Mesendoderm (in vitro differentiated cells): Measurements from ENCODE around the gene RNASE4.
"Not testable (repeated sequence)": the region's sequence is repeated elsewhere in the genome, so short reads cannot be mapped to it uniquely, and the experiment has no call there.

ENCODE experiments used
- DNase-seq: peaks from one replicate; pipeline ENCODE4 v3.0.0; 2013
- H2AK5ac ChIP-seq: 2 replicates; pipeline ENCODE4 v1.6.1; 2013; ENCODE audit warnings: low read length, inconsistent platforms
- H2BK120ac ChIP-seq: 2 replicates; pipeline ENCODE4 v1.6.1; 2013; ENCODE audit warnings: low read depth, mild to moderate bottlenecking, low read length, moderate library complexity, mixed read lengths
- H2BK15ac ChIP-seq: replicated peaks from 2 replicates; pipeline ENCODE4 v1.6.1; 2013; ENCODE audit warnings: low read depth, mild to moderate bottlenecking, moderate library complexity
- H2BK5ac ChIP-seq: 2 replicates; pipeline ENCODE4 v1.6.1; 2013; ENCODE audit warnings: low read length, inconsistent platforms
- H3K18ac ChIP-seq: 2 replicates; pipeline ENCODE4 v1.6.1; 2013; ENCODE audit warnings: mild to moderate bottlenecking, low read length, mixed read lengths
- H3K23ac ChIP-seq: one replicate; pipeline ENCODE4 v1.6.1; 2013; ENCODE audit warnings: low read length
- H3K27ac ChIP-seq: 2 replicates; pipeline ENCODE4 v1.5.1; 2013; ENCODE audit warnings: low read depth, mild to moderate bottlenecking, inconsistent platforms, low read length, moderate library complexity
- H3K27me3 ChIP-seq: 2 replicates; pipeline ENCODE4 v1.6.1; 2013; ENCODE audit warnings: low read length, control low read depth, mild to moderate bottlenecking, inconsistent platforms; ENCODE audit not compliant: insufficient read depth, poor library complexity
- H3K36me3 ChIP-seq: 2 replicates; pipeline ENCODE4 v1.6.1; 2013; ENCODE audit warnings: low read length, inconsistent platforms; ENCODE audit not compliant: control insufficient read depth, insufficient read depth
- H3K4ac ChIP-seq: one replicate; pipeline ENCODE4 v1.6.1; 2013; ENCODE audit warnings: low read depth, mild to moderate bottlenecking, low read length, moderate library complexity
- H3K4me1 ChIP-seq: 2 replicates; pipeline ENCODE4 v1.6.1; 2013; ENCODE audit warnings: low read depth, low read length, inconsistent platforms; ENCODE audit not compliant: control insufficient read depth
- H3K4me2 ChIP-seq: 2 replicates; pipeline ENCODE4 v1.6.1; 2013; ENCODE audit warnings: low read length
- H3K4me3 ChIP-seq: 2 replicates; pipeline ENCODE4 v1.5.1; 2013; ENCODE audit warnings: mild to moderate bottlenecking, low read length
- H3K56ac ChIP-seq: one replicate; pipeline ENCODE4 v1.6.1; 2013; ENCODE audit warnings: low read length
- H3K79me1 ChIP-seq: 2 replicates; pipeline ENCODE4 v1.6.1; 2013; ENCODE audit warnings: low read length, inconsistent platforms
- H3K79me2 ChIP-seq: 2 replicates; pipeline ENCODE4 v1.6.1; 2013; ENCODE audit warnings: mild to moderate bottlenecking, low read length; ENCODE audit not compliant: control insufficient read depth, insufficient read depth
- H3K9ac ChIP-seq: 2 replicates; pipeline ENCODE4 v1.6.1; 2013; ENCODE audit warnings: low read length, inconsistent platforms
- H4K5ac ChIP-seq: one replicate; pipeline ENCODE4 v1.6.1; 2013; ENCODE audit warnings: low read length
- H4K8ac ChIP-seq: one replicate; pipeline ENCODE4 v1.6.1; 2013; ENCODE audit warnings: low read depth, mild to moderate bottlenecking, control low read depth, low read length, moderate library complexity
- WGBS: extraction: QIAGEN DNeasy Blood & Tissue Kit; methylation state at CpG from one replicate; pipeline ENCODE4 v1.1.7; 2013; ENCODE audit warnings: low lambda C conversion rate, missing lambda C conversion rate; ENCODE audit not compliant: insufficient coverage; ENCODE audit errors: extremely low coverage; 5-methylcytosine and 5-hydroxymethylcytosine counted together

The RNASE4 gene

DNA sequence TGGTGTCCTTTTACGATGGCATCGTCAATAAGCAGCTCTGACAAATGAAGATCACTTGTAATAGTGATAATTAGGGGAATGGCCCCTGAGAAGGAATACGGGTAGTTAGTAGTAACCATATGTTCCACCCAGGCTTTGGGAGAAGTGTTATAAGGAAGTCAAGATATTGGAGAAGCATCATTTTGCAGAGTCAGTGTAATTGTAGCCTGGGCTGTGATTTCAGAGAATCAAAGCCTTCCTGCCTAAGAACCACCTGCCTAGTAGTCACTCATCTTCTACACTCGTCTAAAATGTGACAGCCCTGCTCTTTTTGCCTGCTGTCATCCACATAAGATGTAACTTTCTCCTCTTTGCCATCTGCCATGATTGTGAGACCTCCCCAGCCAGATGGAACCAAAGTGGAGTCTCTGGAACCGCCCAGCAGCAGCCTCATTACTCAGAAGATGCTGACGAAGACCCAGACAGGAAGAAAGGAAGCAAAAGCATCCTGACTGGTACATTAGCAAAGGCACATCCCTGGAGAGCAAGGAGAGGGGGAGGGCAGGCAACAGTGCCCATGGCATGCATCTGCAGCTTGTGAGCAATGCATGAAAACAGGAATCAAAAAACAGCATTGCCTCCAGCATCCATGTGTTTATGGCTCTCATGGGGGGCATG, 48.7 kb downstream of the RNASE4 start:
- no peaks in the 10 kb centered on the region for H3K79me1 ChIP-seq
- no peak overlapping the region for H3K4me3 ChIP-seq
- no peak for DNase-seq
- H4K5ac ChIP-seq, result no peak overlapping the region
- H3K4me1 ChIP-seq, result no peaks in the 10 kb centered on the region
- no CpG with 5 or more reads among the region's 6 CpGs for WGBS
- H3K4ac ChIP-seq, result no peak overlapping the region
- H4K8ac ChIP-seq, result no peak overlapping the region
- no peak overlapping the region for H2BK120ac ChIP-seq
- H3K4me2 ChIP-seq, result no peak overlapping the region
- no peak overlapping the region for H3K56ac ChIP-seq
- H3K9ac ChIP-seq, result no peak overlapping the region
- H3K79me2 ChIP-seq, result no peaks in the 10 kb centered on the region
- no peak overlapping the region for H2BK5ac ChIP-seq
- no peak overlapping the region for H2AK5ac ChIP-seq
- H3K23ac ChIP-seq, result no peak overlapping the region
- no peak overlapping the region for H3K18ac ChIP-seq
- no peak overlapping the region for H3K27ac ChIP-seq
- no peaks in the 10 kb centered on the region for H3K36me3 ChIP-seq
- no peak overlapping the region for H2BK15ac ChIP-seq
- no peaks in the 10 kb centered on the region for H3K27me3 ChIP-seq

DNA sequence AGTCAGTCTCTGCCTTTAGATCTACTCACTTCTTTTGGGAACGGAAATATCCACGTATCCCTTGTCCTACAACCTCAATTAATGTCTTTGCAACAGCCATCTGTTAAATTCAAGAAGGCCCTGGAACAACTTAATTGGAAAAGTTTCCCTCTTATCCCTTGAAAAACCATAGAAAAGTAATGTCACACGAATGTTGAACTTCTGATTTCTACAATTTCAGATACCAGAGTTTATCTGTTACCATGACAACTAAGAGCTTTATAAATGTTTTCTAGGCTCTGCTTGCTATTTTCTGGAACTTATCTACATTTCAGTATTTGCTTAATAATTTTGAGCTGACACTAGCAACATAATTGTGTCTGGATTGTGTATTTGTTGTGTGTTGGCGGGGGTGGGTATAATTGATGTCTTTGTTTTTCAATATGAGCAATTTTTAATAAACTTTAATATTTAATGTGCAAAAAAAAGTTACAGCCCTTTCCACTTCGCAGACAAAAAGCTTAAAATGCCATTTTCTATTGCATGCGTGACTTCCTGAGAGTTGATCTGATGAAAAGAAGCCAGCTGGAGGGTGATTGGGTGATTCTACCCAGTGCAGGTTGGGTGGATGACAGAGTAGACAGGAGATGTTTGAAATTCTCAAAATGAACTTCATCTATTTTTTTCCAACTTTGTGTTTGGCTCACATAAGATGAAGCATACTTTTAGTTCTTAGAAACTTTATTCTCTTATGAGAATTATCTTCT, 49.5 kb downstream of the RNASE4 start:
- H3K36me3 ChIP-seq, result no peaks in the 10 kb centered on the region
- no peak overlapping the region for H2BK5ac ChIP-seq
- no peak overlapping the region for H3K23ac ChIP-seq
- H3K4me2 ChIP-seq, result no peak overlapping the region
- no peak overlapping the region for H2BK120ac ChIP-seq
- no peak overlapping the region for H3K56ac ChIP-seq
- H3K27ac ChIP-seq, result no peak overlapping the region
- no peak overlapping the region for H3K4me3 ChIP-seq
- H3K79me2 ChIP-seq, result no peaks in the 10 kb centered on the region
- no peak overlapping the region for H4K8ac ChIP-seq
- H2BK15ac ChIP-seq, result no peak overlapping the region
- H3K27me3 ChIP-seq, result no peaks in the 10 kb centered on the region
- no peak overlapping the region for H4K5ac ChIP-seq
- H3K18ac ChIP-seq, result no peak overlapping the region
- no peak overlapping the region for H3K9ac ChIP-seq
- WGBS, result no CpG with 5 or more reads among the region's 6 CpGs
- H3K4ac ChIP-seq, result no peak overlapping the region
- no peak overlapping the region for H2AK5ac ChIP-seq
- no peaks in the 10 kb centered on the region for H3K79me1 ChIP-seq
- no peak for DNase-seq
- H3K4me1 ChIP-seq, result no peaks in the 10 kb centered on the region

DNA sequence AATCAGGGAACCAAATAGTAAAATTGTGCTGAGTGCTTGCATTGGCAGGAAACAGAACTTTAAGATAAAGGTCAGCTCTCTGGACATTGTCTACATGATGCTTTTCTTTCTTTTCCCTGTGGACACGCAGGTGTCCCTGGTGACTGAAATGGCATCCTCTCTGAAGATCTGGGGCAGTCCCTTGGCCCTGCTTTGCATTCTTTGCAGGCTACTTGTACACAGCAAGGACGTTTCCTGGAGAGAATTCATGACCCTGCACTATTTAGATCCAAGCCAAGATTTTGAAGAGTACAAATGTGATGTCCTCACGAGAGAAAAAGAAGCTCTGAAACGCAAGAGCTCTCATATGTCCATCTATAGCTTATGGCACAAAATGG, 50.1 kb downstream of the RNASE4 start:
- H3K79me2 ChIP-seq, result no peaks in the 10 kb centered on the region
- H4K8ac ChIP-seq, result no peak overlapping the region
- H3K4me3 ChIP-seq, result no peak overlapping the region
- H2BK15ac ChIP-seq, result no peak overlapping the region
- H3K56ac ChIP-seq, result no peak overlapping the region
- H3K23ac ChIP-seq, result no peak overlapping the region
- H3K36me3 ChIP-seq, result no peaks in the 10 kb centered on the region
- no peaks in the 10 kb centered on the region for H3K79me1 ChIP-seq
- no peak overlapping the region for H2AK5ac ChIP-seq
- no peak overlapping the region for H2BK120ac ChIP-seq
- no peak overlapping the region for H2BK5ac ChIP-seq
- H4K5ac ChIP-seq, result no peak overlapping the region
- no peaks in the 10 kb centered on the region for H3K27me3 ChIP-seq
- H3K4me2 ChIP-seq, result no peak overlapping the region
- no CpG with 5 or more reads among the region's 4 CpGs for WGBS
- DNase-seq, result no peak
- no peak overlapping the region for H3K27ac ChIP-seq
- H3K4ac ChIP-seq, result no peak overlapping the region
- no peak overlapping the region for H3K18ac ChIP-seq
- H3K4me1 ChIP-seq, result no peaks in the 10 kb centered on the region
- H3K9ac ChIP-seq, result no peak overlapping the region

DNA sequence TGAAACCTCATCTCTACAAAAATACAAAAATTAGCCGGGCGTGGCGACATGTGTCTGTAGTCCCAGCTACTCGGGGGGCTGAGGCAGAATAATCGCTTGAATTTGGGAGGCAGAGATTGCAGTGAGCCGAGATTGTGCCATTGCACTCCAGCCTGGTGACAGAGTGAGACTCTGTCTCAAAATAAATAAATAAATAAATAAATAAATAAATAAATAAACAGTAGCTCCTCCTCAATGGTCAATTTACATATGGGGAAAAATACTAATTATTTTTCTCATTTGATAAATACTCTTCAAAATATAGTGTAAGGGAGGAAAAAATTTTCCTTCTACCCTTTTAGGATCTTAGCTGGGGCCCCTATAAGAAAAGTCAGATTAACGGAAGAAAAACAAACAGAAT, 53.9 kb downstream of the RNASE4 start:
- H3K9ac ChIP-seq, result not testable (repeated sequence)

DNA sequence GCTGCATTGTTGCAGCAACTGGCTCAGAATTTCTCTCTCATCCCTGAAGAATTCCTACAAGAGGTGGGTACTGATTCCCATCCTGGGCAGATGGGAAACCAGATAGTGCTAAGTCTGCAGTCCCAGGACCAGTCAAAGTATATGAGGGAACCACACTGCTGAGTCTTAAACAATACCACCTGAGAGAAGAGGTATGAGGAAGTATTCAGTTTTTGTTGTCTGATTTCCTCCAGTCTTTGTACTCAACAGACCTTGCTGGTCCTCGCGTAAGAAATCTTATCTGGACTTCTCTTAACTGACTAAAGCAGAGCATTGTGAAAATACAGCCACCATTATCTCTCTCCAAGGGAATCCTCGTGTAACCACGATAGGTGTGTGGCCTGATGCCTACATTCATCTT, 57.8 kb downstream of the RNASE4 start:
- H3K4ac ChIP-seq, result no peak overlapping the region
- H3K4me1 ChIP-seq, result no peaks in the 10 kb centered on the region
- H2AK5ac ChIP-seq, result no peak overlapping the region
- no peak overlapping the region for H3K4me3 ChIP-seq
- H2BK15ac ChIP-seq, result no peak overlapping the region
- WGBS, result no CpG with 5 or more reads among the region's 4 CpGs
- H3K36me3 ChIP-seq, result no peaks in the 10 kb centered on the region
- H2BK120ac ChIP-seq, result no peak overlapping the region
- H3K23ac ChIP-seq, result no peak overlapping the region
- no peak overlapping the region for H4K5ac ChIP-seq
- H3K79me2 ChIP-seq, result no peaks in the 10 kb centered on the region
- no peak overlapping the region for H3K4me2 ChIP-seq
- no peak overlapping the region for H3K56ac ChIP-seq
- H4K8ac ChIP-seq, result no peak overlapping the region
- no peaks in the 10 kb centered on the region for H3K27me3 ChIP-seq
- no peak overlapping the region for H3K27ac ChIP-seq
- no peak overlapping the region for H3K9ac ChIP-seq
- H3K79me1 ChIP-seq, result no peaks in the 10 kb centered on the region
- no peak overlapping the region for H2BK5ac ChIP-seq
- H3K18ac ChIP-seq, result no peak overlapping the region
- no peak for DNase-seq

More for the DNA sequence above, 53.9 kb downstream of the RNASE4 start:
- H3K79me2 ChIP-seq, H3K56ac ChIP-seq, H3K27me3 ChIP-seq, H2BK15ac ChIP-seq, DNase-seq, H3K4me1 ChIP-seq, H2BK120ac ChIP-seq, H4K8ac ChIP-seq, H3K4me3 ChIP-seq, H3K79me1 ChIP-seq, H2AK5ac ChIP-seq, H2BK5ac ChIP-seq, H4K5ac ChIP-seq, H3K27ac ChIP-seq, H3K23ac ChIP-seq, H3K4me2 ChIP-seq, H3K36me3 ChIP-seq, H3K18ac ChIP-seq, H3K4ac ChIP-seq: not testable (repeated sequence)
- WGBS, result no CpG with 5 or more reads among the region's 7 CpGs
